GM12878 (cell line): ENCODE data around the gene KRTAP3-2.

Experiments
- EP300 ChIP-seq, 2 experiments: fragments of 150-350 bp in 1 of 2; IDR thresholded peaks; 2 replicates each; pipeline ENCODE4 v1.6.1; 2011 to 2012; ENCODE audit warnings: low read depth in 2 of 2, low read length in 2 of 2, borderline replicate concordance in 1 of 2, improper control_type of control experiment in 1 of 2, inconsistent platforms in 1 of 2; ENCODE audit not compliant: control insufficient read depth in 1 of 2
- MYC ChIP-seq: IDR thresholded peaks from 2 replicates; pipeline ENCODE4 v1.6.1; 2011; ENCODE audit warnings: mild to moderate bottlenecking, low read length, moderate library complexity, inconsistent platforms; ENCODE audit not compliant: insufficient read depth, insufficient replicate concordance, insufficient read length, severe bottlenecking
- SUZ12 ChIP-seq: fragments of 200-600 bp; sonication (generic); IDR thresholded peaks from one replicate; pipeline ENCODE4 v1.6.1; 2018; ENCODE audit warnings: antibody characterized with exemption, mild to moderate bottlenecking; ENCODE audit not compliant: unreplicated experiment

DNA sequence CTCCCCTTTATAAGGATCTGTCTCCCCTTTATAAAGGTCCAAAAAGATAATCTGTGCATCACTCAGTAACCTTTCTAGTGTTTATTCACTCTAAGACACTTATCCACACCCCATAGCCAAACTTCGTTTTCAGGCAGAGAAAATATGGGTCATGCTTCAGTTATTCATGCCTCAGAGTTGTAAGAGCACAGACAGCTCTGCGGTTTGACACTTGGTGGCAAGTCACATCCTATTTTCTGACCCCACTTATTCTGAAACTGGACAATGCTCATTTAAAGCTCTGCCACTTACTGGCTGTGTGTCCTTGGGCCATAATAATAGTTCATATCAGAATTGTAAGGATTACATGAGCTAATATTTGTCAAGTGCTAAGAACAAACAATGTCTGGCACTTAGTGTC lies 49.4 kb upstream of the KRTAP3-2 start:
- no peak for TF ChIP-seq MYC
- TF ChIP-seq EP300 (IDR thresholded peaks at IDR 0.05; ENCODE audit: borderline replicate concordance in 1 of 2, control insufficient read depth in 1 of 2, low read depth in 2 of 2, low read length in 2 of 2), result no peak
- no peak for TF ChIP-seq SUZ12
